Activated CD8-positive, alpha-beta memory T cell treated with anti-CD3 and anti-CD28 coated beads, Interleukin-2, amount 50 U/mL, for 24 hours (primary cell): Measurements from ENCODE around the gene DCP1A.

Experiments
- DNase-seq: peaks from one replicate; pipeline ENCODE4 v3.0.0-alpha.2; 2020; ENCODE audit errors: extremely low read depth

The DCP1A gene

DNA sequence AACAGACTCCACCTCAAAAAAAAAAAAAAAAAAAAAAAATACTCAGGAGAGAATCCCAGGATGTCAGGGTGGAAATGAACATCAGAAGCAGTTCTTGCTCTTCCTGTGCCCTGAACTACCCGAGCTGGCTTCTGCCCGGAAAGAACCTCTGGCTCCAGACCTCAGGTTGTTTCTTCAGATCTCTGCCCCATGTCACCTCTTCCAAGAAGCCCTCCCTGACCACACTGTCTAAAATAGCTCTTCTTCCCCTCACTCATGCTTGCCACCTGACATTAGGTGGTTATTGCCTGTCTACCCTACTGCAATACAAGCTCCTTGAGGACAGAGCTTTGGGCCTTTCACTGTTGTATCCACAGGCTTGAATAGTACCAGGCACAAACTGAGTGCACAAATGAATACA is 99.7 kb downstream of the DCP1A start:
- DNase-seq, result no peak

DNA sequence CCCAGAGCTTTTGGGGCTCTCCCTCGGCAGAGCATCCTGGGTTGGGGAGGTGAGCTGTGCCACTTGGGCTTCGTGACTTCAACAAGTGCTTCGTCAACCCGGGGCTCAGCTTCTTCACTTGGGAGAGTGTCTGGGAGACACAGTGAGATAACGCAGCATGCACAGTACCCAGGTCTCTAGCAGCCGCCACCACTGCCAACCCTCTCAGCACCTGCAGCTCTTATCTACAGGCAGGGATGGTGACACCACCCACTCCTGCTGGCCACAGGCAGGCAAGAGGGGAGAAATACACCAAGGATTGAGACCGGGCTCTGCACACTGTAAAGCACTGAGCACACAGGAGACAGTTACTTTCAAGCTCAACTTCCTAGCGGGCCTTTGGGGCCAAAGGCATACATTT is 103.1 kb downstream of the DCP1A start:
- DNase-seq, result no peak

DNA sequence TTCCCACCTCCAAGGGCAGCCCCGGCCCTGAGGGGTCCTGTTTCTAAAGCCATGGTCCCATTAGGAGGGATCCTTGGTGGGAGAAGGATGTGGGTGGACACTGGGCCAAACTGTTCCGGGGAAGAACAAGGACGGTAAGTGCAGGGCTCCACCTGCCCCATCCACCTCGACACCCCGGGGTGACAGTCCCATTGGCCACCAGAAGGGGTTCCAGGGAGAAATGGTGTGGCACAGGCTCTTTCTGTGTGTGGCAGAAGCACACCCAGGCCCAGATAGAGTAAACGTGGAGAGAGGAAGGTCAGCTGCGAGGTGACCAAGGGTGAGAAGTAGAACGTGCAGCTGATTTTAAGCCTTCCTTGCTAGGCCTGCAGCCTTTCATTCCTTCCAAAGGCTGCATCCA is 103.6 kb downstream of the DCP1A start:
- DNase-seq, result no peak

DNA sequence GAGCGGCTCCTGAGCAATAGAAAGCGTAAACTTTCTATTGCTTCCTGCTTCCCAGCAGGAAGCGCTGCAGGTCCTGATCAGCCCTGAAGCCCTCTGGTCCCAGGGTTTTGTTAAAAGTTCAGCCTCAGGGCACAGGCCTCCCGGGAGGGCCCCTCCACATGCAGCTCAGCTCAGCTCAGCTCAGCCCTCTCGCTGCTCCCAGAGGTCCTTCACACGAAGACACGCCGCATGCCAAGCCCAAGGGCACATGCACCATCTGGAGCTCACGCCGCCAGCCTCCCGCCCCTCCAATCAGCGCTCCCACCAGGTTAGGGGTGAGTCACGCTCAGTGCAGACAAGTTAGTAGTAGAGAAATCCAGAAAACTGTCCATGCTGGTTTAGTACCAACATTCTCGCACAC is 104.2 kb downstream of the DCP1A start:
- no peak for DNase-seq

DNA sequence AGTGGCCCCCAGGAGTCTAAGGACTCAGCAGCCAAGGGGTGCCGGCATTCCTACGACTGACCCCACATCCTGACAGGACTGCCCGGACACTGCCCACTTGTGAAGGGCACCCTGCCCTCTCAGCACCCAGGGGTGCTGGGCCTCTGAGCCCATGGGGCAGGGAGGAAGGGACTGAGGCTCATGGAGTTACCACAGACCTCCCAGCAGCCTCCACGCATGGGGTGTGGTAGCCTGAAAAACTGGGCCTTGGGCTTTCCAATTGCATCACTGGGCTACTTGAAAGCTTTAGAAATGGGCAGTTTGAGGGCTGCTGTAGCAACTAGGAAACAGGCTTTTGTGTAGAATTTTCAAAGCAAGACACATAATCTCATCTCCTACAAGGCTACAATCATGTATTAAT is 104.7 kb downstream of the DCP1A start:
- DNase-seq, result no peak

DNA sequence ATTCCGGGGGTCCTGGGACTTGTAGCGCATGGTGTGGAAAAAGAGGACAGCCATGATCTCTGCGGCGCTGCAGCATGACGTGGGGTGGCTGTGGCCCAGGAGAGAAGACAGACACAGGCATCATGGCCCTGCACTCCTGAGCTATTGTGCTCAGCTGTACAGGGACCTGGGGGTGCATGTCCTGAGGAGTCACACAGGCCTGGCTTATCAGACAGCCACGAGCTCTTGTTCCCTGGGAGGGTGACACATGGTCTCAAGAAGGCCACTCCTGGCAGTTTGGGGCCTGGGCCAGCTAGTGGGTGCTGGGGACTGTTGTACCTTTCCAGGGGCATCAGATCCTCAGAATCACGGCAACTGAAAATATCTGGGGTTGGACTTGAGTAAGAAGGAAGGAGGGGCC is 105.2 kb downstream of the DCP1A start:
- no peak for DNase-seq

DNA sequence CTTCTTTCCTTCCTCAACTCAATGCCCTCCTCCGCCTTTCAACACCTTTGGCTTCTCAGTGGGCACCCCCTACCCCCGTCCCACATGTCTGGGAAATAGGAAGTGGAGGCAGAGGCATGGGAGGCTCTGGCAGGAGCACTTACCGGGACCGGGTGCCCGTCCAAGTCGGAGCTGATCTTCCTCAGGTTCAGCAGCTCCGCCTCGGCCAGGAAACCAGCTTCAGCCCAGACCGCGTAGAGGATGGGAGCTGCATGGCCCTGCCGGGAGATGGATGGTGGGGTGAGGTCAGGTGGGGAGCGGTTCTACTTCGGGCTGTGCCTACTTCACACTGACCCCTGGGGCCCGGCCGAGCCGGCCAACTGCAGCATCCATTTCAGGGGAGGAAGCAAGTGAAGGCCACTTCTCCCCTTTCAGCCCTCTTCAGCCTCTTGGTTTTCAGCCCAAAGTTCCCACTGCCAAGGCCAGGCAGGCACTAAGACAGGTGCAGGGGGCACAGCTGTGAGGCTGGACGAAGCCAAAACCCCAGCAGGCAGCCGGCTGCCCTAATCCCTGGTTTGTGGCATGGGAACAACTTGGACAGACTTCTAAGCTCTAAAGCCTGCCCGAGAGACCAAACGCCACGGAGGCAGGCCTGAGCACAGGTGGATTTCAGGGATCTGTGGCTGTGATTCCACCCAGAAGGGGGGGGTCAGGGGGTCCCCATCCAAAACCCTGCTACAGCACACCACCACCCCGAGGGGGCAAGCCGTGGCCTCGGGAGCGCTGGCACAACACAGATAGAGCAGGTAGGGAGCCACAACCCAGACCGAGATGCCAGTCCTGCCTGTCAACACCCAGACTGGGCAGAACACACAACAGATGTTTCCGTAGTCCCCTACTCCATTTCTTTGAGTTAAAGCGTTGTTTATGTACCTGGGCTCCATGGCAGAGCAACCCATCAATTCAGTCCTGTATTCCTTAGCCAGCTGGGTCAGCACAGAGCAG is 106.1 kb downstream of the DCP1A start:
- no peak for DNase-seq

DNA sequence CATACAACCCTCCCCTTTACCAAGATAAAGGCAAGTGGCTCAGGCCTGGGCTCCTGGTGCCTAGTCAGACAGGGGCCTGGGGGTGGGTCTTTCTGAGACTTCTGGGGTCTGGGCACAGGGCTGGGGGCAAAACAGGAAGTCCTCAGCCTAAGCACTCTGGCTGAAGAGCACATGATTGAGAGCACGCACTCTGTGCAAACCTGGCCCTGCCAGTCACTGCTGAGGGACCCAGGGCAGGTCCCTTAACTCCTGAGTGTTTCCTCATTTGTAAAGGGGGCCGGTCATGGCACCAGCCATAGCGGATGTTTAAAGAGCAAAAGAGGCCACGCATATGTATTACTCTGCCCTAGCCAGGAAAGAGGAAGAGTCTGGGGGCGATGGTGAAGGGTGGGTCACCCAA is 107.5 kb downstream of the DCP1A start:
- no peak for DNase-seq

DNA sequence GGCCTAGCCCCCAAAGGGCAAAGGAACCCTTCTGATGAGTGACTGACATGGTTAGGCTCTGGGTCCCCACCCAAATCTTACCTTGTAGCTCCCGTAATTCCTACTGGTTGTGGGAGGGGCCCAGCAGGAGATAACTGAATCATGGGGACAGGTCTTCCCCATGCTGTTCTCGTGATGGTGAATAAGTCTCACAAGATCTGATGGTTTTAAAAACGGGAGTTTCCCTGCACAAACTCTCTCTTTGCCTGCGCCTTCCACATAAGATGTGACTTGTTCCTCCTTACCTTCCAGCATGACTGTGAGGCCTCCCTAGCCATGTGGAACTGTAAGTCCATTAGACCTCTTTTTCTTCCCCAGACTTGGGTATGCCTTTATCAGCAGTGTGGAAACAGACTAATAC is 108.5 kb downstream of the DCP1A start:
- no peak for DNase-seq

DNA sequence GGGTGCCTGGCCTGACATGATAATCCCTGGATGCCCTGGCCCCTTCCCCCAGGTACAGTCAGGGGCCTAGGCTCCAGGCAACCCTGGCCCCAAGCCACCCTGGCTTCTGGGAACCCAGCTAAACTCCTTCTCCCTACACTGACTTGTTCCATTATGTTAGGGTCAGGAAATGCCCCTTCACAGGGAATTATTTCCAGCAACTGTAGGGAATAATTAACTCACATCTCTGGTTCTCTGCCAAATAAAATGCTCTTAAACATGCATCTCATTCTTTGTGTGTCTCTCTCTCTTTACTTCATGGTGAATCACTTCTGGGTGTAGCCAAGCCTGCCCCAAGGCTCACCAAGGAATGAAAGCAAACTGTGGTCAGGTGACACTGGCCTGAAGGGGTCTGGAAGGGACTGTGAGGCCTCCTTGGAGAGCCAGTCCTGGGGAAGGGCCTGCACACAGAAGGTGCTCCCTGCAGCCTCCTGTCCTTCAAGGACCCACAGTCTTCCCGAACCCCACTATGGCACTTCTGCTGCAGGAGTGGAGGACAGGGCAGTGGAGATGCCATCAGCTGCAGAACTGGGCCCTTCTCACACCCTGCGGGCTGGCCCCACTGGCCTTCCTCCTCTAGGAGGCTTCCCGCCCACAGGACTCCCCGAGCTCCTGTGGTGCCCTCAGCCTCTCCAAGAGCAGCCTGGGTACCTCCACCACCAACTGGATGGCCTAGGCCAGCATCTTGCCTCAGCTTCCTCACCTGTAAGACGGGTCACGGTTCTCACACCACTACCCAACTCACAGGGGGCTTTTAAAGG is 109.1 kb downstream of the DCP1A start:
- DNase-seq, result no peak

DNA sequence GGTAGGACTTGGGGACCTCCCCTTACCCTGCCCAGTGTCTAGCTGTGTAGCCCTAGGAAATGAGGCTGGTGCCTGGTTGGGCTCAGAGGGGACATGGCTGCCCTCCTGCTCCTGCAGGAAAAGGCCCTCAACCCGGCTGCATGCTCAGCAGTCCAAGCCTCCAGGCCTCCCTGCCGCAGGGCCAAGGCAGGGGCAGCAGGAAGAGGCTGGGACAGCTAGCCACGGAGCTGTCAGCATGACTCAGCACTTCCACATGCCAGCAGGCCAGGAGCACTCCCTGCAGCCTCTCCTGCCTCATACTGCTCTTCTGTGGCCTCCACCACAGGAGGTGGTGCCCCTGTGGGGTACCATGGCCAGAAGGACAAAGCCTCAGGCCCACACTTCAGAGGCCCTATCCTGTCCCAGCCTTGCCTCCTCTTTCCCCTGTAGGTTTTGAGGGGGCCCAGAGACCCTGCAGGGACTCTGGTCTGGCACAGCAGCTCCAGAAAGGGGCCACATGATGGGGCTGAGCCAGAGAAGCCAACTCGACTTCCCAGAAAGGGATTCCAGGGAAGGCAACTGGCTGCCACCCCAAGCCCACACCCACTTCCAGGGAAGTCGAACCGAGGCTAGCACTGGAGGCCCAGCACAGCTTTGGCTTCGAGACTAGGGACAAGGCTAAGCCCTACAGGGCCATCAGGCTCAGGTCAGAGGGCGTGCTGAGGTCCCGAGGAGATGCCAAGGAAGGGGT is 111.1 kb downstream of the DCP1A start:
- no peak for DNase-seq

DNA sequence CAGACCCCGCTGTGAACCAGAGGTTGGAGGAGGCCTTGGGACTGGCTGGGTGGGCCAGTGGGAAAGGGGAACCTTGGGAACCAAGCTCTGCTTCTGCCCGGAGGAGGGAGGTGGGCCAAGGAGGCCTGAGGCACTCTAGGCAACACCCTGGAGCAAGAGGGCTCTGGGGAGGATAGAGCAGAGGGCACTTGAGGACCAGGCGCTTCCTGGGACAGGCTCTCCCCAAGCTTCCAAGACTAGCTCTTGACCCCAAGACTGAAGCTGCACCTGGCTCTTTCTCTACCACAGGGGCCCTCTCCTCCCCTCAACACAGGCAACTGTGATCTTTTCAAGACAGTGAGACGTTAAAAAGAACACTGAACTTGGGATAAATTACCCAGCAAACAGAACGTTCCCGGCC is 111.8 kb downstream of the DCP1A start:
- DNase-seq, result no peak

DNA sequence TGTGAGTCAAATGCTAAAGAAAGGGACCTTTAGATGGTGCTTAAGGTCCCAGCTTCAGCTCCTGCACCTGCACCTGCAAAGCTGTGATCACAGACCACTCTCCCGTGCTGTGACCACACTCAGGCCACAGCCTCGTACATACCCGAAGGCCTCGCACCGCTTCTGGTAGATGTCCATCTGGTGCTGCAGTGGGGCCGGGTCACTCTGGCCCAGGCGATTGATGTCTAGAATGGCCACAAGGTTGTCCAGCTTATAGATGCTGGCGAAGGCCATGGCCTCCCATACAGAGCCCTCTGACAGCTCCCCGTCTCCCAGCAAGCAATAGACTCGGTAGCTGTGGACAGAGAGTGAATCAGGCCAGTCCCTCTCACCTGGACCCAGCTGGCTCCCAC is 112.5 kb downstream of the DCP1A start:
- DNase-seq, result no peak

DNA sequence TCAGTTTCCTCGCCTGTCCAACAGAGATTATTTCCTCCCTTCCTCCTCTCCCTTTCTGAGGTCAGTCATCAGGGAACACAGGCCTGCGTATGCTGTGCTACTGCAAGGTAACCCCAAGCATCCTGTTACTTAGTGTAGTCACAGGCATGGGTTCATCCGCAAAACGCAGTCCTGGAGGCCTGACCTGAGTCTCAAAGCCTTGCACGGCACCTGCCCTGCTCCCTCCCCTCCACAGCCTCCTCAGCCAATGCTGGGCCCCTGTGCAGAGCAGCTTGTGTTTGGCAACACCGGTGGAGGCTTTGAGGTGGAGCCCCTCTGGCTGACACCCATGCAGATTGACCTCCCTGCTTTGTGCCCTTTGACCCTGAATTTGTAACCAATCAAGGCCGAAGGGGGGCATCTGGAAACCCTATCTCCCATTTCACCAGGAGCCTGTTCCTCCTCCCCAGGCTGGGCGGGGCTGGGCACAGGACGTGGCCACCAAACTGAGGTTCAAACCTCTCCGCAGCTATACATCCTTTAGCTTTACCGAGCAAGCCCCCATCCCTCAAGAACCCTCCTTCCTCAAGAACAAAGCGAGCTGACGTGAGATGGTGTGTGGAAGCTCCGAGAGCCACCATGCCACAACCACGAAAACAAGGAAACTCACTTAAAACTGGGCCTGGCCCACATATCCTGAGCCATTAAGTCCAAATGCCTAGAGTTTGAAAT is 113.1 kb downstream of the DCP1A start:
- no peak for DNase-seq
